ENCODE data around the gene EFCAB13.

Gene EFCAB13

DNA sequence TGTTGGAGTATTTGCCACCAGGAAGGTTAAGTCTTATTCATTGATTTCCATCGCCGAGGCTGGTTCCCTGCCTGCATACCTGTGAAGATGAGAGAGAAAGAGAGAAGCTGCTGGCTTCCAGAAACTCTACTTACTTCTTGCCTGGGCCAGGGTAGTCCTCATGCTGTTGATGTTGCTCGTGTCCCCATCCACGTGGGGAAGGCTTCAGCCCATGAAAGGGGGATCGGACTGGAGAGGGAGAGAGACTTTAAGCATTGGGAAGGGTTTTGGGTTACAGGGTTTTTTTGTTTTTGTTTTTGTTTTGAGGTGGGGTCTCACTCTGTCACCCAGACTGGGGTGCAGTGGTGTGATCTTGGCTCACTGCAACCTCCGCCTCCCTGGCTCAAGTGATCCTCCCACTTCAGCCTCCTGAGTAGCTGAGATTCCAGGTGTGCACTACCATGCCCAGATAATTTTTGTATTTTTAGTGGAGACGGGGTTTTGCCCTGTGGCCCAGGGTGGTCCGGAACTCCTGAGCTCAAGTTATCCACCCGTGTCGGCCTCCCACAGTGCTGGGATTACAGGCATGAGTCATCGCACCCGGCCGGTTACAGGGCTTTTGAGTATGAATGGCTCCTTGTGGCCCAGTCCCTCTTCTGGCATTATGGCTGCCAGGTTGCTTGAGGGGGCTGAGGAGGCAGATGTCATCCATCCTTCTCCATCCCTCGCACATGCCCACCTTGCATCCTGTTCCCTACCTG lies 43.5 kb upstream of the EFCAB13 start:
- TF ChIP-seq, protein P1, sequence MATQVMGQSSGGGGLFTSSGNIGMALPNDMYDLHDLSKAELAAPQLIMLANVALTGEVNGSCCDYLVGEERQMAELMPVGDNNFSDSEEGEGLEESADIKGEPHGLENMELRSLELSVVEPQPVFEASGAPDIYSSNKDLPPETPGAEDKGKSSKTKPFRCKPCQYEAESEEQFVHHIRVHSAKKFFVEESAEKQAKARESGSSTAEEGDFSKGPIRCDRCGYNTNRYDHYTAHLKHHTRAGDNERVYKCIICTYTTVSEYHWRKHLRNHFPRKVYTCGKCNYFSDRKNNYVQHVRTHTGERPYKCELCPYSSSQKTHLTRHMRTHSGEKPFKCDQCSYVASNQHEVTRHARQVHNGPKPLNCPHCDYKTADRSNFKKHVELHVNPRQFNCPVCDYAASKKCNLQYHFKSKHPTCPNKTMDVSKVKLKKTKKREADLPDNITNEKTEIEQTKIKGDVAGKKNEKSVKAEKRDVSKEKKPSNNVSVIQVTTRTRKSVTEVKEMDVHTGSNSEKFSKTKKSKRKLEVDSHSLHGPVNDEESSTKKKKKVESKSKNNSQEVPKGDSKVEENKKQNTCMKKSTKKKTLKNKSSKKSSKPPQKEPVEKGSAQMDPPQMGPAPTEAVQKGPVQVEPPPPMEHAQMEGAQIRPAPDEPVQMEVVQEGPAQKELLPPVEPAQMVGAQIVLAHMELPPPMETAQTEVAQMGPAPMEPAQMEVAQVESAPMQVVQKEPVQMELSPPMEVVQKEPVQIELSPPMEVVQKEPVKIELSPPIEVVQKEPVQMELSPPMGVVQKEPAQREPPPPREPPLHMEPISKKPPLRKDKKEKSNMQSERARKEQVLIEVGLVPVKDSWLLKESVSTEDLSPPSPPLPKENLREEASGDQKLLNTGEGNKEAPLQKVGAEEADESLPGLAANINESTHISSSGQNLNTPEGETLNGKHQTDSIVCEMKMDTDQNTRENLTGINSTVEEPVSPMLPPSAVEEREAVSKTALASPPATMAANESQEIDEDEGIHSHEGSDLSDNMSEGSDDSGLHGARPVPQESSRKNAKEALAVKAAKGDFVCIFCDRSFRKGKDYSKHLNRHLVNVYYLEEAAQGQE (IDR thresholded peaks at IDR 0.05; ENCODE audit: insufficient read depth in 1 of 2, low read depth in 2 of 2, low read length in 2 of 2), result no peak
- TF ChIP-seq TAF1 (IDR thresholded peaks at IDR 0.05; ENCODE audit: borderline replicate concordance, insufficient read depth, low read length), result no peak
- TF ChIP-seq SIN3A (IDR thresholded peaks at IDR 0.05; ENCODE audit: borderline replicate concordance, insufficient read depth, low read length), result no peak
- TF ChIP-seq FOXP2 (optimal IDR thresholded peaks at IDR 0.05; ENCODE audit: borderline replicate concordance, extremely low read depth, extremely low read length, insufficient read depth), result no peak
- no peak for TF ChIP-seq POLR2AphosphoS5 (IDR thresholded peaks at IDR 0.05; ENCODE audit: low read depth, low read length)

DNA sequence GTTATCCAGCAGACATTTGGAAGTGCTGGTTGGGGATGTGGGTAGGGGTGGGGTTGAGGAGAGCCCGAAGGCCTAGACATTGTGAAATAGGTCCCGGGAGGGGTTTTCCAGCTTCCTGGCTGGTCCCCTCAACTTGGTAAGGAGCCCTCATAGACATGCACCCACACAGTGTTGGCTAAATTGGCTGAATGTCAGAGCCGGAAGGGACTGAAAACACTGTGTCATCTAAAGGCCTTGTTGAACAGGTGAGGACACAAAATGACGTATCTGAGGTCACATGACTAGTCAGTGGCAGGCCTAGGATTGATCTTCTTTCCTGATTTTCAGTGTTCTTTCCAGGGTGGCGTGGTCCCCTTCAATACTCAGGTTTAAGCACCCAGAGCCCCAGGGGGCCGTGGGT lies 42.5 kb upstream of the EFCAB13 start:
- no peak for TF ChIP-seq SIN3A (IDR thresholded peaks at IDR 0.05; ENCODE audit: borderline replicate concordance, insufficient read depth, low read length)
- TF ChIP-seq, protein P1 (IDR thresholded peaks at IDR 0.05; ENCODE audit: insufficient read depth in 1 of 2, low read depth in 2 of 2, low read length in 2 of 2), result no peak
- no peak for TF ChIP-seq POLR2AphosphoS5 (IDR thresholded peaks at IDR 0.05; ENCODE audit: low read depth, low read length)
- TF ChIP-seq FOXP2 (optimal IDR thresholded peaks at IDR 0.05; ENCODE audit: borderline replicate concordance, extremely low read depth, extremely low read length, insufficient read depth), result no peak
- TF ChIP-seq TAF1 (IDR thresholded peaks at IDR 0.05; ENCODE audit: borderline replicate concordance, insufficient read depth, low read length), result no peak

- TF ChIP-seq TAF1 (IDR thresholded peaks at IDR 0.05; ENCODE audit: borderline replicate concordance, insufficient read depth, low read length) (no peak), FOXP2 (optimal IDR thresholded peaks at IDR 0.05; ENCODE audit: borderline replicate concordance, extremely low read depth, extremely low read length, insufficient read depth) (no peak), POLR2AphosphoS5 (IDR thresholded peaks at IDR 0.05; ENCODE audit: low read depth, low read length) (no peak), SIN3A (IDR thresholded peaks at IDR 0.05; ENCODE audit: borderline replicate concordance, insufficient read depth, low read length) (no peak)
- TF ChIP-seq, protein P1 (IDR thresholded peaks at IDR 0.05; ENCODE audit: insufficient read depth in 1 of 2, low read depth in 2 of 2, low read length in 2 of 2), result no peak
Observed at GRCh38 chr17:47285003-47285402, 38.8 kb upstream of the EFCAB13 start.

DNA sequence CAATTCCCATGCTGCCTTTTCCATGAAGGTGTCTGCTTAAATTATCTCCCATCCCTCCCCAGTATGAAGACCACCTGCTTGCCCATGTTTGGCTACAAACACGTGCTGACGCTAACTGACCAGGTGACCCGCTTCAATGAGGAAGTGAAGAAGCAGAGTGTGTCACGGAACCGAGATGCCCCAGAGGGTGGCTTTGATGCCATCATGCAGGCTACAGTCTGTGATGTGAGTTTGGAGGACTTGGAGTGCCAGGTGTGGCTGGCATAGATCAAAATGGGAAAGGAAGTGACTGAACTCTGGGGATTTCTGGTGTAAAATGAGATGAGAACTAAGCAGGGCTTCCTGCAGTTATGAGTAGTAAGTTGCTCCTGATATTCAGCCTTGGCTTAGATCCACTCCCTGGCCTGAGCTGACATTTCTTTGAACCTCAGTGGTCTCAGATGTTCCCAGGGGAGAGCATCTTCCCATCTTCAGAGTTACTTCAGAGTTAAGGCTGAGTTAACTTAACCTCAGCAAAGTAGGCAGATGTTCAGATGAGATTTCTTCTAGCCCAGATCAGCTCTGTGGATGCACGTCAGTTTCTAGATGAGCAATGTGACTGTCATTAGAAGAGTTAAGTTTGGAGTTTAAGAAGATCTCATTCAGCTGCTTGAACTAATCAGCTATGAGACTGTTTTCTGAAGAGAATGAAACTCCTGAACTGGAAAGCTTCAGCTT lies 37.4 kb upstream of the EFCAB13 start:
- TF ChIP-seq SIN3A (IDR thresholded peaks at IDR 0.05; ENCODE audit: borderline replicate concordance, insufficient read depth, low read length) (no peak), TAF1 (IDR thresholded peaks at IDR 0.05; ENCODE audit: borderline replicate concordance, insufficient read depth, low read length) (no peak), POLR2AphosphoS5 (IDR thresholded peaks at IDR 0.05; ENCODE audit: low read depth, low read length) (no peak), FOXP2 (optimal IDR thresholded peaks at IDR 0.05; ENCODE audit: borderline replicate concordance, extremely low read depth, extremely low read length, insufficient read depth) (no peak)
- TF ChIP-seq, protein P1 (IDR thresholded peaks at IDR 0.05; ENCODE audit: insufficient read depth in 1 of 2, low read depth in 2 of 2, low read length in 2 of 2), result no peak

All from PFSK-1 (cell line).